ENCODE data around the gene FHOD3.

DNA sequence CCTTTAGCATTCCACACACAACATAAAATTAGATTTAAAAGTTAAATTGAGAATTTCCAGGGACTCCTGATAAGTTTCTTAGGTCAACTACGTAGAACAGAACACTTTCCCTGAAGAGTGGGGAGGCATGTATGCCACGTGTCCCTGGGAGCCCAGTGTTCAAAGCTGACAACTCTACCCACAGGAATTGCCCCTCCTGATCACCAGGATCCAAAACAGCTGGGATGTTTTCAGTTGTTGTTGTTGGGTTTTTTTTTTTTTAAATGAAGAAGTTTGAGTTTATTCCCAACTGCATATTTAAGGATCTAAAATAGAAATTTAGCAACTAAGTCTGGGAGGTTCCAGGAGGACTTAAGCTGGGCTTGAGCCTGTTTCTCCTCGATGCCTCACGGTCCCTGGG lies 430.8 kb downstream of the FHOD3 start:
- TF ChIP-seq EZH2 (IDR thresholded peaks at IDR 0.05; ENCODE audit: low read length, unreplicated experiment) (no peak), EZH2phosphoT487 (IDR thresholded peaks at IDR 0.05; ENCODE audit: borderline replicate concordance, low read length) (no peak)
- TF ChIP-seq, protein P1, sequence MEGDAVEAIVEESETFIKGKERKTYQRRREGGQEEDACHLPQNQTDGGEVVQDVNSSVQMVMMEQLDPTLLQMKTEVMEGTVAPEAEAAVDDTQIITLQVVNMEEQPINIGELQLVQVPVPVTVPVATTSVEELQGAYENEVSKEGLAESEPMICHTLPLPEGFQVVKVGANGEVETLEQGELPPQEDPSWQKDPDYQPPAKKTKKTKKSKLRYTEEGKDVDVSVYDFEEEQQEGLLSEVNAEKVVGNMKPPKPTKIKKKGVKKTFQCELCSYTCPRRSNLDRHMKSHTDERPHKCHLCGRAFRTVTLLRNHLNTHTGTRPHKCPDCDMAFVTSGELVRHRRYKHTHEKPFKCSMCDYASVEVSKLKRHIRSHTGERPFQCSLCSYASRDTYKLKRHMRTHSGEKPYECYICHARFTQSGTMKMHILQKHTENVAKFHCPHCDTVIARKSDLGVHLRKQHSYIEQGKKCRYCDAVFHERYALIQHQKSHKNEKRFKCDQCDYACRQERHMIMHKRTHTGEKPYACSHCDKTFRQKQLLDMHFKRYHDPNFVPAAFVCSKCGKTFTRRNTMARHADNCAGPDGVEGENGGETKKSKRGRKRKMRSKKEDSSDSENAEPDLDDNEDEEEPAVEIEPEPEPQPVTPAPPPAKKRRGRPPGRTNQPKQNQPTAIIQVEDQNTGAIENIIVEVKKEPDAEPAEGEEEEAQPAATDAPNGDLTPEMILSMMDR (conservative IDR thresholded peaks at IDR 0.05; ENCODE audit: low read depth, low read length): no peak
